T1000 (cell line): ENCODE results near the gene SLC25A44.
"Not testable (repeated sequence)": the region's sequence is repeated elsewhere in the genome, so short reads cannot be mapped to it uniquely, and the experiment has no call there.

ENCODE experiments used
- DNase-seq: peaks from one replicate; lab custom pipeline; 2025; ENCODE audit warnings: mixed read lengths; lab: John Stamatoyannopoulos, UW

SLC25A44 gene

DNA sequence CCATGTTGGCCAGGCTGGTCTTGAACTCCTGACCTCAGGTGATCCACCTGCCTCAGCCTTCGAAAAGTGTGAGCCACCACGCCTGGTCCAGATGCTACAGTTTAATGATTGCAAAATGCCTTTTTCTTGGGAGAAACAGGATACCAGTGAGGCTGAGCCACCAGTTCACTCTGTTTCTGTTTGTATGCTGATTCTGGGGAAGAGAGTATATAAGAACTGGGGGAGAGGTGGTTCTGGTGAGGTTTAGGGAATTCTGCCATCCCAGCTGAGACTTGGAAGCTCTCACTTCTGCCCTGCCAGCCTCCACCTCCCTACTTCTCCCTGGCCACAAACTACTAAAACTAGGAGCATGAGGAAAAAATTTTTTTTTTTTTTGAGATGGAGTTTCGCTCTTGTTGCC, 10.8 kb downstream of the SLC25A44 start:
- DNase-seq: no peak

- DNase-seq: no peak
Measured at GRCh38 chr1:156211243-156211642, 17.3 kb downstream of the SLC25A44 start.

DNA sequence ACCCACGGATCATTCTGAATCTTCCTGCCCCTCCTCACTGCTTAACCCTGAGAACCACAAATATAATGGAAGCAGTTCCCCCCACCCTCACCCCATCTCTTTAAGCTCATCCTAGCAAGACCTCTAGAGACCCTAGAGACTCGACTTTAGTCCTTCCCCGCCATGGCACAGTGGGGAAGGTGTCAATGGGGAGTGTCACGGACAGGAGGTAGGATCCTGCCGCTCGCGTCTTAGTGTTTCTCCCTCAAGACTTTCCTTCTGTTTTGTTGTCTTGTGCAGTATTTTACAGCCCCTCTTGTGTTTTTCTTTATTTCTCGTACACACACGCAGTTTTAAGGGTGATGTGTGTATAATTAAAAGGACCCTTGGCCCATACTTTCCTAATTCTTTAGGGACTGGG, 18.2 kb downstream of the SLC25A44 start:
- no peak for DNase-seq

DNA sequence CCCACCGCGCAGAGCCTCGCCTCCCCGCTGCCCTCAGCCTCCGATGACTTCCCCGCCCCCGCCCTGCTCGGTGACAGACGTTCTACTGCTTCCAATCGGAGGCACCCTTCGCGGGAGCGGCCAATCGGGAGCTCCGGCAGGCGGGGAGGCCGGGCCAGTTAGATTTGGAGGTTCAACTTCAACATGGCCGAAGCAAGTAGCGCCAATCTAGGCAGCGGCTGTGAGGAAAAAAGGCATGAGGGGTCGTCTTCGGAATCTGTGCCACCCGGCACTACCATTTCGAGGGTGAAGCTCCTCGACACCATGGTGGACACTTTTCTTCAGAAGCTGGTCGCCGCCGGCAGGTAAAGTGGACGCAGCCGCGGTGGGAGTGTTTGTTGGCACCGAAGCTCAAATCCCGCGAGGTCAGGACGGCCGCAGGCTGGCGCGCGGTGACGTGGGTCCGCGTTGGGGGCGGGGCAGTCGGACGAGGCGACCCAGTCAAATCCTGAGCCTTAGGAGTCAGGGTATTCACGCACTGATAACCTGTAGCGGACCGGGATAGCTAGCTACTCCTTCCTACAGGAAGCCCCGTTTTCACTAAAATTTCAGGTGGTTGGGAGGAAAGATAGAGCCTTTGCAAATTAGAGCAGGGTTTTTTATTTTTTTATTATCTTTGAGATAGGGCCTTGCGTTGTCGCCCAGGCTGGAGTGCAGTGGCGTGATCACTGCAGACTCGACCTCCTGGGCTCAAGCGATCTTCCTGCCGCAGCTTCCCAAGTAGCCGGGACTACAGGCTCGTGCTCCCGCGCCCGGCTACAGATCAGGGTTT, 19.1 kb downstream of the SLC25A44 start, which contains the start of gene PMF1:
PMF1 (plus strand) TSS at position 175 of the 811 bp plus-strand sequence; CDS start at position 184, 9 bp downstream.
- DNase-seq: peak; percentile 92

- DNase-seq: no peak
Measured at GRCh38 chr1:156213644-156213966, 19.7 kb downstream of the SLC25A44 start.

DNA sequence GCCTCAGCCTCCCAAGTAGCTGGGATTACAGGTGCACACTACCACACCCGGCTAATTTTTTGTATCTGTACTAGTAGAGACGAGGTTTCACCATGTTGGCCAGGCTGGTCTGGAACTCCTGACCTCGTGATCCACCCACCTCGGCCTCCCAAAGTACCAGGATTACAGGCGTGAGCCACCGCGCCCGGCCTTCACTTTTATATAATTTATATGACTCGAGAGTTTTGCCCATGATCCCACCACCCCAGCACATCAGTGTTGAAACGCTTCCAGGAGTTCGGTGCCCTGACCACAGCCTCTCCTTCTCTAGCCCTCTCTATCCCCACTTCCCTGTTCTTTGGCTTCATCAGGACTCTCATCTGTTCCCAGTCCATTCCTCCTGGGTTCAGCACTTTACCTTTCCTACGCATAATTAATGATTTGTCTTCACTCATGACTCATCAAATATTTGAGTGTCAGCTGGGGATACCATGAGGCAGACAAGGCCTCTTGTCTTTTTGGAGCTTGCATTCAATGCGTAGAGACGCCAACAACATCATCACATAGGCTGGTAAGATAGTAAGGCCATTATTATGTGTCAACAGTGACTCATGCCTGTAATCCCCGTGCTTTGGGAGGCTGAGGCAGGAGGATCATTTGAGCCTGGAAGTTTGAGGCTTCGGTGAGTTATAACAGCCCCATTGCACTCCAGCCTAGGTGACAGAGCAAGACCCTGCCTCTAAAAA, 20.3 kb downstream of the SLC25A44 start:
- DNase-seq: peak; percentile 10

DNA sequence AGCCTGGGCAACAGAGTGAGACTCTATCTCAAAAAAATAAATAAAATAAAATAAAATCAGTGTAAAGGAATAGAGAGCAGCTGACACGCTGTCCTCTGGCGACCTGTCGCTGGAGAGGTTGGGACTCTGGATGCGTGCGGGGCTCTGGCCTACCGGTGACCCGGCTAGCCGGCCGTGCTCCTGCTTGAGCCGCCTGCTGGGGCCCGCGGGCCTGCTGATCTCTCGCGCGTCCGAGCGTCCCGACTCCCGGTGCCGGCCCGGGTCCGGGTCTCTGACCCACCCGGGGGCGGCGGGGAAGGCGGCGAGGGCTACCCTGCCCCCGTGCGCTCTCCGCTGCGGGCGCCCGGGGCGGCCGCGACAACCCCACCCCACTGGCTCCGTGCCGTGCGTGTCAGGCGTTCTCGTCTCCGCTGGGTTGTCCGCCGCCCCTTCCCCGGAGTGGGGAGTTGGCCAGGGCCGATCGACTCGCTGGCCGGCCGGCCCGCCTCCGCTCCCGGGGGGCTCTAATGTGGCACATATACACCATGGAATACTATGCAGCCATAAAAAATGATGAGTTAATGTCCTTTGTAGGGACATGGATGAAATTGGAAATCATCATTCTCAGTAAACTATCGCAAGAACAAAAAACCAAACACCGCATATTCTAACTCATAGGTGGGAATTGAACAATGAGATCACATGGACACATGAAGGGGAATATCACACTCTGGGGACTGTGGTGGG, 22.6 kb downstream of the SLC25A44 start:
- DNase-seq: not testable (repeated sequence)

GRCh38 chr1:156217871-156218270, 24.0 kb downstream of the SLC25A44 start:
- DNase-seq: no peak

DNA sequence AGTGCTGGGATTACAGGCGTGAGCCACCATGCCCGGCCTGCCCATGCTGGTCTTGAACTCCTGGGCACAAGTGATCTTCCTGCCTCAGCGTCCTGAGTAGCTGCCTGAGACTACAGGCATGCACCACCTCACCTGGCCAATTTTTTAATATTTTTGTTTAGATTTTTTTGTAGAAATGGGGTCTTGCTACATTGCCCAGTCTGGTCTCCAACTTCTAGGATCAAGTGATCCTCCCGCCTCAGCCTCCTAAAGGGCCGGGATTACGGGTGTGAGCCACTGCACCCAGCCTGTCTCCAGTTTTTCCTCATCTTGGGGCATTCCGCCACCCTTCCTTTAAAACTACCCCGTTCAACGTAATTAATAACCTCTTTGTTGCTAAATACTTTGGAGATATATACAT, 26.3 kb downstream of the SLC25A44 start:
- DNase-seq: no peak

GRCh38 chr1:156221986-156222692, 28.2 kb downstream of the SLC25A44 start:
- DNase-seq: no peak

- DNase-seq: no peak
Measured at GRCh38 chr1:156225677-156226014, 31.7 kb downstream of the SLC25A44 start.

DNA sequence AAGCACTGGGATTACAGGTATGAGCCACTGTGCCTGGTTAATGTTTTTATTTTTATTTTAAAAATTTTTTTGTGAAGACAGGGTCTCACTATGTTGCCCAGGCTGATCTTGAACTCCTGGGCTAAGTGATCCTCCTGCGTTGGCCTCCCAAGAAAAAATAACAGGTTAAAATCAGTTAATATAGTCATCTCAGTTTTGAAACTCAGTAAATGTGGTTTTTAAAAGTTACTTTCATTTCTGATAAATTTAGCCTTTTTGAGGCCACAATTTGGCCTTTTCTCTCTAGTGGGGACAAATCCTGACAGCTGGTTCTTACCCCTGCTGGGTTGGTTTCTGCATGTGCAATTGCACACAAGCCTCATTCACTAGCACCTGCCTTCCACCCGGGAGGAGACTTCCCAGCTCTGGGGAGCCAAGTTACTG, 32.2 kb downstream of the SLC25A44 start:
- no peak for DNase-seq

DNA sequence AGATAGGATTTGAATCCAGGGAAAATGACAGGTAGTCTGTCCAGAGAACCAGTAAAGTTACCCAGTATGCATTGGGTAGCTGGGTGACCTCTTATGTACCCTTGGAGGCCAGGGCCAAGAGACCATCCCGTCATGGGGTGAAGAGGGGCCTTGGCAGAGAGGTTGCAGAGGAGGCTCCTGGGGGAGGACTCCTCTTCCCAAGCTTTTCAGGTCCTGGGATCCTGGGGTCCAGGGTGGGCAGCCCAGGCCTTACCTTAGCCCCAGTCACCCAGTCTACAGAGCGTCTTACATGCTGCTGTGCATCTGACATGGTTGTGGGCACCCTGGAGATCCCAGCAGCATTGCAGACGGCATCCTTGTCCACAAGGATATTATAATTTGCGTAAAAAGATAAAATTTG, 32.9 kb downstream of the SLC25A44 start:
- DNase-seq: no peak

GRCh38 chr1:156228501-156228900, 34.6 kb downstream of the SLC25A44 start:
- DNase-seq: no peak

DNA sequence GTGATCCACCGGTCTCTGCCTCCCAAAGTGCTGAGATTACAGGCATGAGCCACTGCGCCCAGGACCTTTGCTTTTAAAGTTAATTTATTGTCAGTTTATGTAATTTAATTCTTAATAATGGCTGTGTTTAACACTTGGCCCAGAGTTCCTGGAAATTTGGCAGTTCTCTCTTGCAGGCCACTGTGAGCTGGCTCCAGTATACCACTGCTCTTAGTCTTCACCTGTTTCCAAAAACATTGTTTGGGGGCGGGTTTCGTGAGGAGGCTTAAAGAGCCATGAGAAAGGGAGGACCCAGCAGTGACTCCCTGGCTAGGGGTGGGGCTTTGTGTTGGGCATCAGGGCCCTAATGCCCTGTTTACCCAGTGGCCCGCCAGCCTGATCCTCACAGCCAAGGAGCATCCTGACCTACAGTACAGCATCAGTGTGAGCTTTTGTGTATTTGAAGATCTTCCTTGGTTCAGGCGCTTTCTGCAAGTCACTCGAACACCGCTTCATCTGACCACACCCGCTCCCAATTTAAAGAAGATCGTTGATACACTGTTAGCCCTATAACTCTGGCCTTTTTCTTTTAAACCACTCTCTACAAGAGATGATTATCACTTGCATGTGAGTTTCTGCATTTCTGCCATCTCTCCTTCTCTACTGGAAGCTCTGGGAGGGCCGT, 36.0 kb downstream of the SLC25A44 start:
- DNase-seq: no peak

GRCh38 chr1:156230473-156230837, 36.6 kb downstream of the SLC25A44 start:
- DNase-seq: no peak

- DNase-seq: no peak
Measured at GRCh38 chr1:156232201-156232894, 38.4 kb downstream of the SLC25A44 start.

DNA sequence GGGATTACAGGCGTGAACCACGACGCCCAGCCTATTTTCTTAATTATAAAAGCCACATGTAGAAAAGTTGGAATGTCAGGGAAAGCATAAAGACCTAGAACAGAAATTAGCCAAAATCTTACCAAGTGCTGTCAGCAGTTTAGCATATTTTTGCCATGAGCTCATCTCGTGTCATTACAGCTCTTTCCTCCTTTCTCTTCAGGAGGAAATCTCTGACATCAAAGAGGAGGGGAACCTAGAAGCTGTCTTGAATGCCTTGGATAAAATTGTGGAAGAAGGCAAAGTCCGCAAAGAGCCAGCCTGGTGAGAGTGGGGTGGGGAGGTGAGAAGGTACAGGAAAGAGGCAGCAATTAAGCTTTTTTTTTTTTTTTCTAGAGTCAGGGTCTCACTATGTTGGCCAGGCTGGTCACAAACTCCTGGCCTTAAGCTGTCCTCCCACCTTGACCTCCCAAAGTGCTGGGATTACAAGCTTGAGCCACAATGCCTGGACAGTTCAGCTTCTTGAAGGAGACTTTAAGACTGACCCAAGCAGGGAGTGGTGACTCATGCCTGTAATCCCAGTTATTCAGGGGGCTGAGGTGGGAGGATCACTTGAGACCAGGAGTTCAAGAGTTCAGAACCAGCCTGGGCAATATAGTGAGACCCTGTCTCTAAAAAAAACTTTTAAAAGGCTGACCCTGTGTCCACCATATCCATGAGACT, 39.7 kb downstream of the SLC25A44 start:
- no peak for DNase-seq

GRCh38 chr1:156236164-156236563, 42.3 kb downstream of the SLC25A44 start:
- no peak for DNase-seq

- DNase-seq: no peak
Measured at GRCh38 chr1:156238248-156238647, 44.3 kb downstream of the SLC25A44 start.
